Mesendoderm (in vitro differentiated cells): ENCODE data around the gene DNAJC5G.
A peak's percentile ranks its signal among the peaks of the same experiment; 100 is the strongest.
"Not testable (repeated sequence)": the region's sequence is repeated elsewhere in the genome, so short reads cannot be mapped to it uniquely, and the experiment has no call there.

Experiments used
- DNase-seq: peaks from one replicate; pipeline ENCODE4 v3.0.0; 2013
- H2AK5ac ChIP-seq: 2 replicates; pipeline ENCODE4 v1.6.1; 2013; ENCODE audit warnings: low read length, inconsistent platforms
- H2BK120ac ChIP-seq: 2 replicates; pipeline ENCODE4 v1.6.1; 2013; ENCODE audit warnings: low read depth, mild to moderate bottlenecking, low read length, moderate library complexity, mixed read lengths
- H2BK15ac ChIP-seq: replicated peaks from 2 replicates; pipeline ENCODE4 v1.6.1; 2013; ENCODE audit warnings: low read depth, mild to moderate bottlenecking, moderate library complexity
- H2BK5ac ChIP-seq: 2 replicates; pipeline ENCODE4 v1.6.1; 2013; ENCODE audit warnings: low read length, inconsistent platforms
- H3K18ac ChIP-seq: 2 replicates; pipeline ENCODE4 v1.6.1; 2013; ENCODE audit warnings: mild to moderate bottlenecking, low read length, mixed read lengths
- H3K23ac ChIP-seq: one replicate; pipeline ENCODE4 v1.6.1; 2013; ENCODE audit warnings: low read length
- H3K27ac ChIP-seq: 2 replicates; pipeline ENCODE4 v1.5.1; 2013; ENCODE audit warnings: low read depth, mild to moderate bottlenecking, inconsistent platforms, low read length, moderate library complexity
- H3K27me3 ChIP-seq: 2 replicates; pipeline ENCODE4 v1.6.1; 2013; ENCODE audit warnings: low read length, control low read depth, mild to moderate bottlenecking, inconsistent platforms; ENCODE audit not compliant: insufficient read depth, poor library complexity
- H3K36me3 ChIP-seq: 2 replicates; pipeline ENCODE4 v1.6.1; 2013; ENCODE audit warnings: low read length, inconsistent platforms; ENCODE audit not compliant: control insufficient read depth, insufficient read depth
- H3K4ac ChIP-seq: one replicate; pipeline ENCODE4 v1.6.1; 2013; ENCODE audit warnings: low read depth, mild to moderate bottlenecking, low read length, moderate library complexity
- H3K4me1 ChIP-seq: 2 replicates; pipeline ENCODE4 v1.6.1; 2013; ENCODE audit warnings: low read depth, low read length, inconsistent platforms; ENCODE audit not compliant: control insufficient read depth
- H3K4me2 ChIP-seq: 2 replicates; pipeline ENCODE4 v1.6.1; 2013; ENCODE audit warnings: low read length
- H3K4me3 ChIP-seq: 2 replicates; pipeline ENCODE4 v1.5.1; 2013; ENCODE audit warnings: mild to moderate bottlenecking, low read length
- H3K56ac ChIP-seq: one replicate; pipeline ENCODE4 v1.6.1; 2013; ENCODE audit warnings: low read length
- H3K79me1 ChIP-seq: 2 replicates; pipeline ENCODE4 v1.6.1; 2013; ENCODE audit warnings: low read length, inconsistent platforms
- H3K79me2 ChIP-seq: 2 replicates; pipeline ENCODE4 v1.6.1; 2013; ENCODE audit warnings: mild to moderate bottlenecking, low read length; ENCODE audit not compliant: control insufficient read depth, insufficient read depth
- H3K9ac ChIP-seq: 2 replicates; pipeline ENCODE4 v1.6.1; 2013; ENCODE audit warnings: low read length, inconsistent platforms
- H4K5ac ChIP-seq: one replicate; pipeline ENCODE4 v1.6.1; 2013; ENCODE audit warnings: low read length
- H4K8ac ChIP-seq: one replicate; pipeline ENCODE4 v1.6.1; 2013; ENCODE audit warnings: low read depth, mild to moderate bottlenecking, control low read depth, low read length, moderate library complexity
- WGBS: extraction: QIAGEN DNeasy Blood & Tissue Kit; methylation state at CpG from one replicate; pipeline ENCODE4 v1.1.7; 2013; ENCODE audit warnings: low lambda C conversion rate, missing lambda C conversion rate; ENCODE audit not compliant: insufficient coverage; ENCODE audit errors: extremely low coverage; 5-methylcytosine and 5-hydroxymethylcytosine counted together

The DNAJC5G gene

DNA sequence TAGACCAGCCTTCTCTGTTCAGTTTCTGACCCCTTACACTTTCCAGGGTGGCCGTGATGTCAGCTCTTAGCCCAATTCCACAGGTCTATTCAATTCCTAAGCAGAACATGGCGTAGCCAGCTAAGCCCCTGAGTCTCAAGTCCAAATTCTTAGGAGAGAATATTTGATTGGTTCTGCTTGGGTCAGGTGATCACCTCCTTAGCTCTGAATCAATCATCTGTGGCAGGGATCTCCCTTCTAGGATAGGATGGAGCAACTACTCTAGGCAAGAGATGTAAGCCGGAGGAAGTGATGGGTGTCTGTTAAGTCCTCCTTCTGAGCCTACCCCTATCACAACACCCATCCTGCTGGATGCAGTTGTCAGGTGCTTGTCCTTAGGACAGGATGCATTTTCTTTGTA, 22.0 kb downstream of the DNAJC5G start:
- DNase-seq = no peak
- Histone ChIP-seq H4K8ac (no peak overlapping the region), H3K18ac (no peak overlapping the region), H2BK120ac (no peak overlapping the region), H2BK5ac (no peak overlapping the region), H3K79me1 (no peaks in the 10 kb centered on the region), H2AK5ac (no peak overlapping the region), H3K4me1 (peaks cover 2% of the 10 kb centered on the region), H3K9ac (no peak overlapping the region), H3K79me2 (no peaks in the 10 kb centered on the region), H3K23ac (no peak overlapping the region), H3K56ac (no peak overlapping the region), H4K5ac (no peak overlapping the region), H3K27ac (no peak overlapping the region), H3K27me3 (no peaks in the 10 kb centered on the region), H3K36me3 (no peaks in the 10 kb centered on the region), H3K4me2 (no peak overlapping the region), H3K4me3 (no peak overlapping the region), H3K4ac (no peak overlapping the region), H2BK15ac (no peak overlapping the region)
- WGBS = no CpG with 5 or more reads among the region's 3 CpGs

- no peaks in the 10 kb centered on the region for H3K27me3 ChIP-seq
- no peak overlapping the region for H2AK5ac ChIP-seq
- H3K4ac ChIP-seq = no peak overlapping the region
- H2BK120ac ChIP-seq = no peak overlapping the region
- no peaks in the 10 kb centered on the region for H3K79me1 ChIP-seq
- H3K27ac ChIP-seq = no peak overlapping the region
- H4K8ac ChIP-seq = no peak overlapping the region
- H3K4me2 ChIP-seq = no peak overlapping the region
- H3K23ac ChIP-seq = no peak overlapping the region
- H3K36me3 ChIP-seq = no peaks in the 10 kb centered on the region
- H3K9ac ChIP-seq = no peak overlapping the region
- no peak overlapping the region for H2BK15ac ChIP-seq
- no peak overlapping the region for H2BK5ac ChIP-seq
- WGBS = no CpG with 5 or more reads among the region's 18 CpGs
- H3K18ac ChIP-seq = no peak overlapping the region
- DNase-seq = no peak
- H3K56ac ChIP-seq = no peak overlapping the region
- H3K79me2 ChIP-seq = no peaks in the 10 kb centered on the region
- no peaks in the 10 kb centered on the region for H3K4me1 ChIP-seq
- no peak overlapping the region for H4K5ac ChIP-seq
- no peak overlapping the region for H3K4me3 ChIP-seq
Observed at GRCh38 chr2:27298391-27299080, 23.3 kb downstream of the DNAJC5G start.

DNA sequence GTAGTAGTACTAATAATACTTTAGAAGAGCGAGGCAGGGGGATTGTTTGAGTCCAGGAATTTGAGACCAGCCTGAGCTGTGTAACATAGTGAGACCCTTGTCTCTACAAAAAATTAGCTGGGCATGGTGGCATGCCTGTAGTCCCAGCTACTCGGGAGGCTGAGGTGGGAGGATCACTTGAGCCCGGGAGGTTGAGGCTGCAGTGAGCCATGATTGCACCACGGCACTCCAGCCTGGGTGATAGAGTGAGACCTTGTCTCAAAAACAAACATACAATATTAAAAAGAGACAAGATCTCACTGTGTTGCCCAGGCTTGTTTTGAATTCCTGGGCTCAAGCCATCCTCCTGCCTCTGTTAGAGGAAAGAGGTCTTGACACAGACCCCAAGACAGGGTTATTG, 25.4 kb downstream of the DNAJC5G start:
- not testable (repeated sequence) for H3K23ac ChIP-seq, H3K18ac ChIP-seq, H3K27ac ChIP-seq, H3K4me2 ChIP-seq, H3K4me1 ChIP-seq, H3K9ac ChIP-seq, H3K36me3 ChIP-seq, H3K27me3 ChIP-seq, H3K4ac ChIP-seq, H3K79me1 ChIP-seq, H3K4me3 ChIP-seq, H4K5ac ChIP-seq, H3K79me2 ChIP-seq, H2BK15ac ChIP-seq, H3K56ac ChIP-seq, H2BK5ac ChIP-seq, H2AK5ac ChIP-seq, H4K8ac ChIP-seq, H2BK120ac ChIP-seq, DNase-seq
- WGBS = no CpG with 5 or more reads among the region's 4 CpGs

DNA sequence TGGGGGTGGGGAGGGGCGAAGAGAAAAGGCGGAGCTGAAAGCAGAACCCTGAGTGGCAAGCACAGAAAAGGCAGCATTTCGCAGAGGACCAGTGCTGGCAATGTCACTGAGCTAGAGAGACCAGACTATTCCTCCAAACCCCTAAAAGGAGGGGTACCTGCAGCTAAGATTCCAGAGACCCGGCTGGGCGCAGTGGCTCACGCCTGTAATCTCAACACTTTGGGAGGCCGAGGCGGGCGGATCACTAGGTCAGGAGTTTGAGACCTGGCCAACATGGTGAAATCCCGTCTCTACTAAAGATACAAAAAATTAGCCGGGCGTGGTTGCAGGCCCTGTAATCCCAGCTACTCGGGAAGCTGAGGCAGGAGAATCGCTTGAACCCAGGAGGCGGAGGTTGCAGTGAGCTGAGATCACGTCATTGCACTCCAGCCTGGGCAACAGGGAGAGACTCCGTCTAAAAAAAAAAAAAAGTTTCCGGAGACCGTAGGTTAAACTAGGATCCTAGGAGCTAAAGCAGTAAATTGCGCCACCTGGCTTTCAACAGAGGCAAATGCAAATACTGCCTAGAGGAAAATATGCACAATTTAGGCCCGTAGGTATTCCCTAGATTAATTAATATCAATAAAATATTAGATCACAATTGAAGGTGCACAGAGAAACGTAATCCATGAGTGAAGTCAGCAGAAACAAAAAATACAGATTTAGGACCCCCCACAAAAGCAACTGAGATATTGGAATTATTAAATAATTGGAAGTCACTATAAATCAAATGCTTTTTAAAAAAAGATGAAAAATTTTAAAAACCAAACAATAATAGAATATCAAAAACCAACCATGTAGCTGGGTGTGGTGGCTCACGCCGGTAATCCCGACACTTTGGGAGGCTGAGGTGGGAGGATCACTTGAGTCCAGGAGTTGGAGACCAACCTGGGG, 28.1 kb downstream of the DNAJC5G start:
- Histone ChIP-seq H3K36me3 (no peaks in the 10 kb centered on the region), H3K27me3 (peaks cover 21% of the 10 kb centered on the region), H2BK15ac (no peak overlapping the region), H3K23ac (no peak overlapping the region), H3K4ac (no peak overlapping the region), H3K27ac (no peak overlapping the region), H4K5ac (no peak overlapping the region), H3K4me2 (no peak overlapping the region), H3K4me1 (no peaks in the 10 kb centered on the region), H2AK5ac (no peak overlapping the region), H2BK120ac (no peak overlapping the region), H3K56ac (peak overlapping the region; percentile 56), H3K79me2 (no peaks in the 10 kb centered on the region), H3K18ac (no peak overlapping the region), H2BK5ac (no peak overlapping the region), H3K79me1 (no peaks in the 10 kb centered on the region), H3K9ac (peak overlapping the region; percentile 44), H3K4me3 (no peak overlapping the region), H4K8ac (no peak overlapping the region)
- WGBS = no CpG with 5 or more reads among the region's 25 CpGs
- DNase-seq = peak; percentile 85

DNA sequence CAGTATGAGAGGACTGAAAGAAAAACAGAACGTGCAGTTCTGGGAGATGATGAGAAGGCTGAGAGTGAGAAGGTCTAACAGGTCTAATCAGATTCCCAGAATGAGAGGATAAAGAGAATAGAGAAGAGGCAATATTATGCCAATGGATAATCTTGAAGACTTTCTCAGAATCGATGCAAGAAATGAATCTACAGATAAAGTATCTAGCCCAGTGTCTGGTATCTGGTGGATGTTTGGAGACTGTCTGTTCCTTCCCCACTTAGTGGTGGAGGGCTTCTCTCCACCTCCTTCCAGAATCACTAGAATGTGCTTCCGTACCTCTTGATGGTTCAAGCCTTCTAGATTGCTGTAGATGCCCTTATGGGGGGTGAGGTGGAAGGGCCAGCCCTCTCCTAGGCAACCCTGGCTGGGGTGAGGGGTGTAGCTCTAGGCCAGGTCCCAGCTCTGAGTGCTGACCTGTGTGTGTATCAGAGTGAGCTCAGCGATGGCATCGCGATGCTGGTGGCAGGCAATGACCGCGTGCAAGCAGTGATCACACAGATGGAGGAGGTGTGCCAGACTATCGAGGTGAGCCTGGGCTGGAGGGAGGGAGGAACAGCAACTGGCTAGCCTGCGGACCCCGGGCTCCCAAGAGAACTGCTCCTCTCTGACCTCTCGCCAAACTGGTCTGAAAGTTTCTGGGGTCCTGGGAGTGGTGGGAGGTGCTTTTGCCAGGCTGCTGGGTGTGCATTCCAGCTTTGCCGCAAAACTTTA, 29.4 kb downstream of the DNAJC5G start:
- Histone ChIP-seq H2BK15ac (no peak overlapping the region), H3K9ac (no peak overlapping the region), H3K4me1 (no peaks in the 10 kb centered on the region), H3K27me3 (peaks cover 21% of the 10 kb centered on the region), H4K5ac (no peak overlapping the region), H3K4me3 (no peak overlapping the region), H2BK5ac (no peak overlapping the region), H3K27ac (no peak overlapping the region), H3K56ac (no peak overlapping the region), H2BK120ac (no peak overlapping the region), H3K4ac (no peak overlapping the region), H3K79me2 (no peaks in the 10 kb centered on the region), H3K79me1 (no peaks in the 10 kb centered on the region), H3K4me2 (no peak overlapping the region), H3K18ac (no peak overlapping the region), H4K8ac (no peak overlapping the region), H3K36me3 (no peaks in the 10 kb centered on the region), H3K23ac (no peak overlapping the region), H2AK5ac (no peak overlapping the region)
- DNase-seq = no peak
- no CpG with 5 or more reads among the region's 13 CpGs for WGBS
